Smooth muscle cell of the brain vasculature (primary cell): Measurements from ENCODE around the gene KCNH2.

ENCODE experiments used
- DNase-seq: peaks from one replicate; pipeline ENCODE4 v3.0.0-alpha.2; 2012; ENCODE audit warnings: low read depth, low spot score

The KCNH2 gene

GRCh38 chr7:150959739-150960734 is 18.1 kb downstream of the KCNH2 start:
- DNase-seq: no peak

- no peak for DNase-seq
Observed at GRCh38 chr7:150959081-150959480, 19.0 kb downstream of the KCNH2 start.

- DNase-seq: no peak
Observed at GRCh38 chr7:150958597-150958996, 19.5 kb downstream of the KCNH2 start.

- no peak for DNase-seq
Observed at GRCh38 chr7:150958062-150958552, 20.0 kb downstream of the KCNH2 start.

GRCh38 chr7:150957133-150958020 is 20.7 kb downstream of the KCNH2 start:
- no peak for DNase-seq

- DNase-seq: no peak
Observed at GRCh38 chr7:150956395-150957132, 21.6 kb downstream of the KCNH2 start.

- DNase-seq: no peak
Observed at GRCh38 chr7:150955519-150956394, 22.4 kb downstream of the KCNH2 start.

- DNase-seq: no peak
Observed at GRCh38 chr7:150954986-150955518, 23.1 kb downstream of the KCNH2 start.

GRCh38 chr7:150954201-150954985 is 23.7 kb downstream of the KCNH2 start:
- DNase-seq: no peak

- DNase-seq: no peak
Observed at GRCh38 chr7:150953061-150953997, 24.8 kb downstream of the KCNH2 start.

- DNase-seq: no peak
Observed at GRCh38 chr7:150952331-150953050, 25.6 kb downstream of the KCNH2 start.

- no peak for DNase-seq
Observed at GRCh38 chr7:150951521-150951920, 26.6 kb downstream of the KCNH2 start.

- no peak for DNase-seq
Observed at GRCh38 chr7:150951181-150951520, 27.0 kb downstream of the KCNH2 start.

GRCh38 chr7:150950496-150951180 is 27.5 kb downstream of the KCNH2 start:
- DNase-seq: no peak

- DNase-seq: no peak
Observed at GRCh38 chr7:150949971-150950491, 28.1 kb downstream of the KCNH2 start.

- DNase-seq: peak; percentile 29
Observed at GRCh38 chr7:150949564-150949963, 28.6 kb downstream of the KCNH2 start.

- no peak for DNase-seq
Observed at GRCh38 chr7:150948791-150949251, 29.3 kb downstream of the KCNH2 start.
